WTC11 (cell line): ENCODE results near the gene SERTAD1.

Source experiments
- CTCF ChIP-seq: fragments of 200-600 bp; IDR thresholded peaks from 2 replicates; pipeline ENCODE4 v1.8.0; 2022; ENCODE audit warnings: antibody characterized with exemption
- ETV6 ChIP-seq: sonication (generic); formaldehyde crosslinking; IDR thresholded peaks from 2 replicates; pipeline ENCODE4 v1.8.1; 2022; ENCODE audit warnings: mild to moderate bottlenecking, missing genetic modification reagents
- NFE2L1 ChIP-seq: sonication (generic); formaldehyde crosslinking; IDR thresholded peaks from 2 replicates; pipeline ENCODE4 v1.8.1; 2023; ENCODE audit warnings: missing genetic modification reagents
- TF ChIP-seq, protein P1 (sequence below): fragments of 250-450 bp; sonication (Bioruptor Pico); IDR thresholded peaks from 2 replicates; pipeline ENCODE4 v1.9.0; 2021; ENCODE audit warnings: mild to moderate bottlenecking, borderline replicate concordance
- TF ChIP-seq, protein P2 (sequence below): sonication (generic); formaldehyde crosslinking; IDR thresholded peaks from 2 replicates; pipeline ENCODE4 v1.8.1; 2022; ENCODE audit warnings: missing genetic modification reagents, borderline replicate concordance

GRCh38 chr19:40471111-40471510, 45.3 kb upstream of the SERTAD1 start:
- TF ChIP-seq CTCF, result no peak
- no peak for TF ChIP-seq NFE2L1
- no peak for TF ChIP-seq ETV6 (CRISPR knock-in tag)
- TF ChIP-seq, protein P1, sequence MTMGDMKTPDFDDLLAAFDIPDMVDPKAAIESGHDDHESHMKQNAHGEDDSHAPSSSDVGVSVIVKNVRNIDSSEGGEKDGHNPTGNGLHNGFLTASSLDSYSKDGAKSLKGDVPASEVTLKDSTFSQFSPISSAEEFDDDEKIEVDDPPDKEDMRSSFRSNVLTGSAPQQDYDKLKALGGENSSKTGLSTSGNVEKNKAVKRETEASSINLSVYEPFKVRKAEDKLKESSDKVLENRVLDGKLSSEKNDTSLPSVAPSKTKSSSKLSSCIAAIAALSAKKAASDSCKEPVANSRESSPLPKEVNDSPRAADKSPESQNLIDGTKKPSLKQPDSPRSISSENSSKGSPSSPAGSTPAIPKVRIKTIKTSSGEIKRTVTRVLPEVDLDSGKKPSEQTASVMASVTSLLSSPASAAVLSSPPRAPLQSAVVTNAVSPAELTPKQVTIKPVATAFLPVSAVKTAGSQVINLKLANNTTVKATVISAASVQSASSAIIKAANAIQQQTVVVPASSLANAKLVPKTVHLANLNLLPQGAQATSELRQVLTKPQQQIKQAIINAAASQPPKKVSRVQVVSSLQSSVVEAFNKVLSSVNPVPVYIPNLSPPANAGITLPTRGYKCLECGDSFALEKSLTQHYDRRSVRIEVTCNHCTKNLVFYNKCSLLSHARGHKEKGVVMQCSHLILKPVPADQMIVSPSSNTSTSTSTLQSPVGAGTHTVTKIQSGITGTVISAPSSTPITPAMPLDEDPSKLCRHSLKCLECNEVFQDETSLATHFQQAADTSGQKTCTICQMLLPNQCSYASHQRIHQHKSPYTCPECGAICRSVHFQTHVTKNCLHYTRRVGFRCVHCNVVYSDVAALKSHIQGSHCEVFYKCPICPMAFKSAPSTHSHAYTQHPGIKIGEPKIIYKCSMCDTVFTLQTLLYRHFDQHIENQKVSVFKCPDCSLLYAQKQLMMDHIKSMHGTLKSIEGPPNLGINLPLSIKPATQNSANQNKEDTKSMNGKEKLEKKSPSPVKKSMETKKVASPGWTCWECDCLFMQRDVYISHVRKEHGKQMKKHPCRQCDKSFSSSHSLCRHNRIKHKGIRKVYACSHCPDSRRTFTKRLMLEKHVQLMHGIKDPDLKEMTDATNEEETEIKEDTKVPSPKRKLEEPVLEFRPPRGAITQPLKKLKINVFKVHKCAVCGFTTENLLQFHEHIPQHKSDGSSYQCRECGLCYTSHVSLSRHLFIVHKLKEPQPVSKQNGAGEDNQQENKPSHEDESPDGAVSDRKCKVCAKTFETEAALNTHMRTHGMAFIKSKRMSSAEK (CRISPR knock-in tag), result no peak
- TF ChIP-seq, protein P2, sequence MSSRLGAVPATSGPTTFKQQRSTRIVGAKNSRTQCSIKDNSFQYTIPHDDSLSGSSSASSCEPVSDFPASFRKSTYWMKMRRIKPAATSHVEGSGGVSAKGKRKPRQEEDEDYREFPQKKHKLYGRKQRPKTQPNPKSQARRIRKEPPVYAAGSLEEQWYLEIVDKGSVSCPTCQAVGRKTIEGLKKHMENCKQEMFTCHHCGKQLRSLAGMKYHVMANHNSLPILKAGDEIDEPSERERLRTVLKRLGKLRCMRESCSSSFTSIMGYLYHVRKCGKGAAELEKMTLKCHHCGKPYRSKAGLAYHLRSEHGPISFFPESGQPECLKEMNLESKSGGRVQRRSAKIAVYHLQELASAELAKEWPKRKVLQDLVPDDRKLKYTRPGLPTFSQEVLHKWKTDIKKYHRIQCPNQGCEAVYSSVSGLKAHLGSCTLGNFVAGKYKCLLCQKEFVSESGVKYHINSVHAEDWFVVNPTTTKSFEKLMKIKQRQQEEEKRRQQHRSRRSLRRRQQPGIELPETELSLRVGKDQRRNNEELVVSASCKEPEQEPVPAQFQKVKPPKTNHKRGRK, result no peak
